Left lung (tissue), 10 donors: ENCODE data around the gene LYVE1. TPM values are rescaled to one million over a fixed set of nuclear protein-coding genes. Genes with fewer than 3 reads are reported as not detected.
A peak's percentile ranks its signal among the peaks of the same experiment; 100 is the strongest.

ENCODE experiments used
- ATAC-seq: fragments of 200-7000 bp; cut with Tn5 transposase; one replicate; pipeline ENCODE4 v1.9.1; 2020; ENCODE audit warnings: moderate library complexity
- DNase-seq, 4 donors: peaks; one replicate each; pipeline ENCODE4 v3.0.0-alpha.2; 2013 to 2020
- H3K27ac ChIP-seq, 2 donors: fragments of 200-600 bp; sonication (generic) in 1 of 2; one replicate each; pipeline versions ENCODE4 v1.5.0 to v1.8.0; 2020 to 2021
- H3K27me3 ChIP-seq, 2 donors: fragments of 200-600 bp; sonication (generic) in 1 of 2; one replicate each; pipeline versions ENCODE4 v1.5.0 to v1.8.0; 2020 to 2021
- H3K36me3 ChIP-seq, 2 donors: fragments of 200-600 bp; sonication (generic) in 1 of 2; one replicate each; pipeline versions ENCODE4 v1.5.0 to v1.8.0; 2020 to 2021
- H3K4me1 ChIP-seq, 2 donors: fragments of 200-600 bp; one replicate each; pipeline ENCODE4 v1.8.0; 2021
- H3K4me3 ChIP-seq, 2 donors: fragments of 200-600 bp; sonication (generic) in 1 of 2; one replicate each; pipeline versions ENCODE4 v1.5.0 to v1.8.0; 2020 to 2021; ENCODE audit warnings: mild to moderate bottlenecking in 1 of 2
- H3K9me3 ChIP-seq, 2 donors: fragments of 200-600 bp; sonication (generic) in 1 of 2; one replicate each; pipeline versions ENCODE4 v1.5.0 to v1.8.0; 2020 to 2021
- CTCF ChIP-seq, 2 donors: fragments of 200-600 bp; sonication (generic) in 1 of 2; IDR thresholded peaks; one replicate each; pipeline versions ENCODE4 v1.5.0 to v1.8.0; 2021; ENCODE audit warnings: antibody characterized with exemption in 2 of 2
- intact Hi-C, 2 donors: fragments of 100-400 bp; cut with DNase I; formaldehyde crosslinking; loops; one replicate each; pipeline versions ENCODE4 v1.11.2 to v1.14.2; 2022
- polyA plus RNA-seq, 6 donors: library from polyadenylated mRNA; unstranded; fragments of 120-200 nt; gene quantifications; one replicate each; pipeline ENCODE4 v1.2.1, GENCODE V29; 2013; ENCODE audit not compliant: insufficient read length in 6 of 6
- total RNA-seq, 2 donors: library from RNA; stranded (reverse); fragmentation: NEBNext Ultra II Directional; extraction: Animal tissue kit (Norgen Biotek cat#: 25700); gene quantifications; one replicate each; pipeline ENCODE4 v1.2.1, GENCODE V29; 2021
- donor health status: DM: no; HTN: yes; CAD: no.
- donor health status: DM: no; HTN: no; CAD: no.

LYVE1 gene
- total and polyA plus RNA-seq, 8 donors: 40.5 to 219 (median 166) TPM

- peaks cover 0 to 5% of the 10 kb centered on the region in 2 donors for H3K9me3 ChIP-seq
- no peak overlapping the region for H3K27ac ChIP-seq
- DNase-seq (no peak), ATAC-seq (no peak)
- intact Hi-C loops: no loop called here
- H3K27me3 ChIP-seq: no peaks in the 10 kb centered on the region
- H3K36me3 ChIP-seq: no peaks in the 10 kb centered on the region
- no peaks in the 10 kb centered on the region for H3K4me1 ChIP-seq
- no peak for TF ChIP-seq CTCF (IDR thresholded peaks at IDR 0.05)
- no peak overlapping the region for H3K4me3 ChIP-seq
These were observed 16.6 kb downstream of the LYVE1 start for GRCh38 chr11:10551845-10552352.

GRCh38 chr11:10551290-10551592 lies 17.2 kb downstream of the LYVE1 start:
- ATAC-seq: no peak
- no peak for TF ChIP-seq CTCF (IDR thresholded peaks at IDR 0.05)

GRCh38 chr11:10550503-10551289 lies 17.8 kb downstream of the LYVE1 start:
- no peaks in the 10 kb centered on the region for H3K27me3 ChIP-seq
- intact Hi-C loops: no loop called here

More at GRCh38 chr11:10551290-10551592, 17.2 kb downstream of the LYVE1 start:
- H3K4me1 ChIP-seq: no peaks in the 10 kb centered on the region
- H3K27ac ChIP-seq: no peak overlapping the region
- H3K4me3 ChIP-seq: no peak overlapping the region
- H3K36me3 ChIP-seq: no peaks in the 10 kb centered on the region
- no peak for DNase-seq
- intact Hi-C loops: no loop called here
- peaks cover 0 to 5% of the 10 kb centered on the region in 2 donors for H3K9me3 ChIP-seq
- H3K27me3 ChIP-seq: no peaks in the 10 kb centered on the region

GRCh38 chr11:10544491-10545465 lies 23.7 kb downstream of the LYVE1 start:
- Histone ChIP-seq H3K4me3 (no peak overlapping the region), H3K4me1 (peaks cover 0 to 15% of the 10 kb centered on the region in 2 donors), H3K27me3 (no peaks in the 10 kb centered on the region), H3K9me3 (no peaks in the 10 kb centered on the region), H3K36me3 (no peaks in the 10 kb centered on the region), H3K27ac (peak overlapping the region in 1 of 2 donors; percentile 13)
- TF ChIP-seq CTCF (IDR thresholded peaks at IDR 0.05): no peak
- no peak for ATAC-seq
- intact Hi-C loops: no loop called here
- peak in 1 of 4 donors; percentile 49 for DNase-seq

More at GRCh38 chr11:10550503-10551289, 17.8 kb downstream of the LYVE1 start:
- H3K9me3 ChIP-seq: peaks cover 0 to 5% of the 10 kb centered on the region in 2 donors
- no peaks in the 10 kb centered on the region for H3K4me1 ChIP-seq
- no peak overlapping the region for H3K4me3 ChIP-seq
- no peak overlapping the region for H3K27ac ChIP-seq
- ATAC-seq (no peak), DNase-seq (no peak)
- H3K36me3 ChIP-seq: no peaks in the 10 kb centered on the region
- TF ChIP-seq CTCF (IDR thresholded peaks at IDR 0.05): no peak

- DNase-seq (peak in 1 of 4 donors; percentile 71), ATAC-seq (no peak)
- intact Hi-C loops: no loop called here
- Histone ChIP-seq H3K9me3 (no peaks in the 10 kb centered on the region), H3K27me3 (no peaks in the 10 kb centered on the region), H3K36me3 (no peaks in the 10 kb centered on the region), H3K4me3 (no peak overlapping the region), H3K4me1 (peaks cover 0 to 25% of the 10 kb centered on the region in 2 donors), H3K27ac (no peak overlapping the region)
- TF ChIP-seq CTCF (IDR thresholded peaks at IDR 0.05): no peak
These were observed 24.7 kb downstream of the LYVE1 start for GRCh38 chr11:10543782-10544181.
